C4-2B (cell line): ENCODE results near the gene TESK1.

ENCODE experiments used
- ZFX ChIP-seq: fragments of 450-650 bp; IDR thresholded peaks from 2 replicates; pipeline ENCODE4 v1.6.1; 2017
- TF ChIP-seq, protein P1 (sequence below): fragments of 450-650 bp; conservative IDR thresholded peaks from 2 replicates; pipeline ENCODE4 v1.5.1; 2017; ENCODE audit warnings: mild to moderate bottlenecking

DNA sequence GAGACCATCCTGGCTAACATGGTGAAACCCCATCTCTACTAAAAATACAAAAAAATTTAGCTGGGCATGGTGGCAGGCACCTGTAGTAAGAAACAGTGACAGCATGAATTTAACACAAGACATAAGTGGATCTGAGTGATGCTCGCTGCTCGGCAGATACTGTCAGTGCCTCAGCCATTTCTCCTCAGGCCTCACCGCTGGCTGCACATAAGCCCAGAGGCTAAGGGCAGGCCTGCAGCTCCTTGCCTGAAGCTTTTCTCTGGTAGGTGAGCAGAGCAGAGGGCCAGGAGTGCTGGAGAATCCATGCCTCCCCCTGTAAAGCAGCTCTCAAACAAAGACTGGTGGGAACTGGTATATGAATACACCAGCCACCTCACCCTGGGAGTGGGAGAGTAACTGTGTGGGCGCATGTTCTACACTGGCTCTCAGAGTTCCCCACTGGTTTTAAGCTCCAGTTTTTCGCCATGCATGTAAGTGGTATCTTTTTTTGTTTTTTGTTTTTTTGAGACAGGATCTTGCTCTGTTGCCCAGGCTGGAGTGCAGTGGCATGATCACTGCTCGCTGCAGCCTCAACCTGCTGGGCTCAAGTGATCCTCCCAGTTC, 23.4 kb downstream of the TESK1 start:
- TF ChIP-seq, protein P1, sequence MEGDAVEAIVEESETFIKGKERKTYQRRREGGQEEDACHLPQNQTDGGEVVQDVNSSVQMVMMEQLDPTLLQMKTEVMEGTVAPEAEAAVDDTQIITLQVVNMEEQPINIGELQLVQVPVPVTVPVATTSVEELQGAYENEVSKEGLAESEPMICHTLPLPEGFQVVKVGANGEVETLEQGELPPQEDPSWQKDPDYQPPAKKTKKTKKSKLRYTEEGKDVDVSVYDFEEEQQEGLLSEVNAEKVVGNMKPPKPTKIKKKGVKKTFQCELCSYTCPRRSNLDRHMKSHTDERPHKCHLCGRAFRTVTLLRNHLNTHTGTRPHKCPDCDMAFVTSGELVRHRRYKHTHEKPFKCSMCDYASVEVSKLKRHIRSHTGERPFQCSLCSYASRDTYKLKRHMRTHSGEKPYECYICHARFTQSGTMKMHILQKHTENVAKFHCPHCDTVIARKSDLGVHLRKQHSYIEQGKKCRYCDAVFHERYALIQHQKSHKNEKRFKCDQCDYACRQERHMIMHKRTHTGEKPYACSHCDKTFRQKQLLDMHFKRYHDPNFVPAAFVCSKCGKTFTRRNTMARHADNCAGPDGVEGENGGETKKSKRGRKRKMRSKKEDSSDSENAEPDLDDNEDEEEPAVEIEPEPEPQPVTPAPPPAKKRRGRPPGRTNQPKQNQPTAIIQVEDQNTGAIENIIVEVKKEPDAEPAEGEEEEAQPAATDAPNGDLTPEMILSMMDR: no peak
- no peak for TF ChIP-seq ZFX
